Hepatocyte (in vitro differentiated cells): ENCODE results near the gene FHL3.

Experiments
- CTCF ChIP-seq: fragments of 200-600 bp; sonication (generic); IDR thresholded peaks from 2 replicates; pipeline ENCODE4 v1.5.1; 2016; ENCODE audit warnings: antibody characterized with exemption, mild to moderate bottlenecking; ENCODE audit not compliant: poor library complexity
- EZH2phosphoT487 ChIP-seq: fragments of 200-600 bp; sonication (generic); IDR thresholded peaks from one replicate; pipeline ENCODE4 v1.6.1; 2018; ENCODE audit warnings: antibody characterized with exemption, mild to moderate bottlenecking, low read depth, moderate library complexity; ENCODE audit not compliant: unreplicated experiment, severe bottlenecking

- no peak for TF ChIP-seq CTCF
- TF ChIP-seq EZH2phosphoT487: no peak
These were observed 26.8 kb downstream of the FHL3 start for GRCh38 chr1:37978541-37978940.
